Neural cell (in vitro differentiated cells): ENCODE data around the gene BZW1. TPM values are rescaled to one million over a fixed set of nuclear protein-coding genes. Genes with fewer than 3 reads are reported as not detected.

Experiments used
- H2AFZ ChIP-seq: fragments of 200-600, 300-800 bp; sonication (generic), shearing (Covaris generic); 2 replicates; pipeline ENCODE4 v1.6.0; 2014; ENCODE audit warnings: low read depth, mild to moderate bottlenecking, antibody characterized with exemption, low read length, moderate library complexity
- H3F3A ChIP-seq: fragments of 200-600 bp; shearing (Covaris generic); 2 replicates; pipeline ENCODE4 v1.6.1; 2016; ENCODE audit warnings: mild to moderate bottlenecking, moderate library complexity, mixed read lengths, antibody characterized with exemption, low read length; ENCODE audit not compliant: insufficient read depth, poor library complexity, severe bottlenecking
- H3K27ac ChIP-seq: fragments of 200-600, 300-800 bp; sonication (generic), shearing (Covaris generic); 2 replicates; pipeline ENCODE4 v1.5.1; 2014; ENCODE audit warnings: mild to moderate bottlenecking, low read length, moderate library complexity
- H3K27me3 ChIP-seq: fragments of 300-800, 200-600 bp; sonication (generic), shearing (Covaris generic); 2 replicates; pipeline ENCODE4 v1.6.0; 2014; ENCODE audit warnings: mild to moderate bottlenecking, low read depth, low read length, moderate library complexity; ENCODE audit not compliant: insufficient read depth
- H3K36me3 ChIP-seq: fragments of 300-800, 200-600 bp; sonication (generic), shearing (Covaris generic); 2 replicates; pipeline ENCODE4 v1.5.1; 2014; ENCODE audit warnings: mild to moderate bottlenecking, antibody characterized with exemption, low read length, moderate library complexity; ENCODE audit not compliant: insufficient read depth
- H3K4me2 ChIP-seq: fragments of 300-800, 200-600 bp; sonication (generic), shearing (Covaris generic); 2 replicates; pipeline ENCODE4 v1.6.0; 2014; ENCODE audit warnings: mild to moderate bottlenecking, low read length
- H3K4me3 ChIP-seq: fragments of 300-800, 200-600 bp; sonication (generic), shearing (Covaris generic); 2 replicates; pipeline ENCODE4 v1.5.1; 2014; ENCODE audit warnings: mild to moderate bottlenecking, low read length, moderate library complexity
- H3K79me2 ChIP-seq: fragments of 200-600 bp; shearing (Covaris generic); replicated peaks from 2 replicates; pipeline ENCODE4 v1.6.0; 2014; ENCODE audit warnings: mild to moderate bottlenecking, low read length, moderate library complexity; ENCODE audit not compliant: insufficient read depth
- H3K9ac ChIP-seq: fragments of 300-800, 200-600 bp; sonication (generic), shearing (Covaris generic); 2 replicates; pipeline ENCODE4 v1.6.1; 2016; ENCODE audit warnings: mild to moderate bottlenecking, low read length, mixed read lengths
- H3K9me2 ChIP-seq: fragments of 200-600 bp; shearing (Covaris generic); 2 replicates; pipeline ENCODE4 v1.6.1; 2016; ENCODE audit warnings: mild to moderate bottlenecking, low read length, mixed read lengths; ENCODE audit not compliant: insufficient read depth
- H3K9me3 ChIP-seq: fragments of 200-600, 300-800 bp; sonication (generic), shearing (Covaris generic); 2 replicates; pipeline ENCODE4 v1.6.1; 2016; ENCODE audit warnings: mild to moderate bottlenecking, mixed run types, low read length, moderate library complexity, mixed read lengths
- H4K20me1 ChIP-seq: fragments of 200-600 bp; shearing (Covaris generic); 2 replicates; pipeline ENCODE4 v1.6.1; 2016; ENCODE audit warnings: mild to moderate bottlenecking, mixed run types; ENCODE audit not compliant: insufficient read depth
- EP300 ChIP-seq: fragments of 450-650 bp; conservative IDR thresholded peaks from 2 replicates; pipeline ENCODE4 v1.6.1; 2014; ENCODE audit warnings: antibody characterized with exemption, mild to moderate bottlenecking, moderate library complexity; ENCODE audit not compliant: poor library complexity, severe bottlenecking
- EZH2 ChIP-seq: fragments of 200-600, 300-800 bp; shearing (Covaris generic), sonication (generic); IDR thresholded peaks from 2 replicates; pipeline ENCODE4 v1.6.1; 2014; ENCODE audit warnings: antibody characterized with exemption, low read length, borderline replicate concordance, mild to moderate bottlenecking; ENCODE audit not compliant: insufficient read depth, poor library complexity, severe bottlenecking
- MXI1 ChIP-seq: fragments of 450-650 bp; conservative IDR thresholded peaks from 2 replicates; pipeline ENCODE4 v1.6.1; 2014; ENCODE audit warnings: antibody characterized with exemption, mild to moderate bottlenecking; ENCODE audit not compliant: poor library complexity, severe bottlenecking
- POLR2AphosphoS5 ChIP-seq: IDR thresholded peaks from 2 replicates; pipeline ENCODE4 v1.6.1; 2012
- RAD21 ChIP-seq: fragments of 450-650 bp; conservative IDR thresholded peaks from 2 replicates; pipeline ENCODE4 v1.6.1; 2014; ENCODE audit warnings: antibody characterized with exemption, mild to moderate bottlenecking, moderate library complexity
- SMC3 ChIP-seq: fragments of 450-650 bp; conservative IDR thresholded peaks from 2 replicates; pipeline ENCODE4 v1.6.1; 2014; ENCODE audit warnings: antibody characterized with exemption, mild to moderate bottlenecking, moderate library complexity; ENCODE audit not compliant: poor library complexity
- TAF1 ChIP-seq: IDR thresholded peaks from 2 replicates; pipeline ENCODE4 v1.6.1; 2012; ENCODE audit warnings: low read depth
- polyA plus RNA-seq: library from polyadenylated mRNA; depleted of rRNA; stranded (reverse); fragments of >200 nt; gene quantifications from 2 replicates; pipeline ENCODE4 v1.2.3, GENCODE V29; 2014
- TF ChIP-seq, protein P1 (sequence below): fragments of 450-650 bp; IDR thresholded peaks from 2 replicates; pipeline ENCODE4 v1.5.1; 2014; ENCODE audit warnings: antibody characterized with exemption, mild to moderate bottlenecking, moderate library complexity; ENCODE audit not compliant: poor library complexity, severe bottlenecking
- TF ChIP-seq, protein P2 (sequence below): IDR thresholded peaks from 2 replicates; pipeline ENCODE4 v1.6.1; 2012; ENCODE audit warnings: borderline replicate concordance

The BZW1 gene
- polyA plus RNA-seq, 1 donor from 2014 or later = 291 TPM

DNA sequence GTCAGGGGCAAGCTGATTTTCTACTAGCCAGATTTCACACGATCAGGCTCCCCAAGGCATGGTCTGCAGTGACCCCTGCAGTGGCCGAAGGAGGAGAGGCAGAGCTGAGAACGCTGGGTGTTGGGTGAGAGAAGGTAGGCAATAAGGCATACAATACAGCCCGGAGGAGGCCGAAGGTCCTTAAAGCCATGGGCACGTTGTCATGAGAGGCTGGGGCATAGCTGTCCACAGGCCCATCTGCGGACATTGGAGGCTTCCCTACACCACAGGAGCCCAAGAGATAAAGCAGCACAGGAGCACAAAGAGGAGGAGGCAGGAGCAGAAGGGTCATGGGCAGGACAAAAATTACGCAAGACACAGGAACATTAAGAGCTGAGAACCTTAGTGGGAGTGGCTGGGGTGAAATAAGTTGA, 16.7 kb upstream of the BZW1 start:
- Histone ChIP-seq H3K36me3 (no peaks in the 10 kb centered on the region), H3K27ac (no peak overlapping the region), H3K9me2 (no peaks in the 10 kb centered on the region), H3K4me3 (no peak overlapping the region), H3K27me3 (no peaks in the 10 kb centered on the region), H3K9ac (no peak overlapping the region), H2AFZ (no peak overlapping the region), H4K20me1 (no peaks in the 10 kb centered on the region), H3K4me2 (no peak overlapping the region), H3F3A (no peaks in the 10 kb centered on the region), H3K79me2 (no peaks in the 10 kb centered on the region), H3K9me3 (no peaks in the 10 kb centered on the region)
- TF ChIP-seq TAF1 (no peak), RAD21 (no peak), MXI1 (no peak), EP300 (no peak), POLR2AphosphoS5 (no peak), SMC3 (no peak), EZH2 (no peak)
- TF ChIP-seq, protein P1, sequence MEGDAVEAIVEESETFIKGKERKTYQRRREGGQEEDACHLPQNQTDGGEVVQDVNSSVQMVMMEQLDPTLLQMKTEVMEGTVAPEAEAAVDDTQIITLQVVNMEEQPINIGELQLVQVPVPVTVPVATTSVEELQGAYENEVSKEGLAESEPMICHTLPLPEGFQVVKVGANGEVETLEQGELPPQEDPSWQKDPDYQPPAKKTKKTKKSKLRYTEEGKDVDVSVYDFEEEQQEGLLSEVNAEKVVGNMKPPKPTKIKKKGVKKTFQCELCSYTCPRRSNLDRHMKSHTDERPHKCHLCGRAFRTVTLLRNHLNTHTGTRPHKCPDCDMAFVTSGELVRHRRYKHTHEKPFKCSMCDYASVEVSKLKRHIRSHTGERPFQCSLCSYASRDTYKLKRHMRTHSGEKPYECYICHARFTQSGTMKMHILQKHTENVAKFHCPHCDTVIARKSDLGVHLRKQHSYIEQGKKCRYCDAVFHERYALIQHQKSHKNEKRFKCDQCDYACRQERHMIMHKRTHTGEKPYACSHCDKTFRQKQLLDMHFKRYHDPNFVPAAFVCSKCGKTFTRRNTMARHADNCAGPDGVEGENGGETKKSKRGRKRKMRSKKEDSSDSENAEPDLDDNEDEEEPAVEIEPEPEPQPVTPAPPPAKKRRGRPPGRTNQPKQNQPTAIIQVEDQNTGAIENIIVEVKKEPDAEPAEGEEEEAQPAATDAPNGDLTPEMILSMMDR = no peak
- TF ChIP-seq, protein P2, sequence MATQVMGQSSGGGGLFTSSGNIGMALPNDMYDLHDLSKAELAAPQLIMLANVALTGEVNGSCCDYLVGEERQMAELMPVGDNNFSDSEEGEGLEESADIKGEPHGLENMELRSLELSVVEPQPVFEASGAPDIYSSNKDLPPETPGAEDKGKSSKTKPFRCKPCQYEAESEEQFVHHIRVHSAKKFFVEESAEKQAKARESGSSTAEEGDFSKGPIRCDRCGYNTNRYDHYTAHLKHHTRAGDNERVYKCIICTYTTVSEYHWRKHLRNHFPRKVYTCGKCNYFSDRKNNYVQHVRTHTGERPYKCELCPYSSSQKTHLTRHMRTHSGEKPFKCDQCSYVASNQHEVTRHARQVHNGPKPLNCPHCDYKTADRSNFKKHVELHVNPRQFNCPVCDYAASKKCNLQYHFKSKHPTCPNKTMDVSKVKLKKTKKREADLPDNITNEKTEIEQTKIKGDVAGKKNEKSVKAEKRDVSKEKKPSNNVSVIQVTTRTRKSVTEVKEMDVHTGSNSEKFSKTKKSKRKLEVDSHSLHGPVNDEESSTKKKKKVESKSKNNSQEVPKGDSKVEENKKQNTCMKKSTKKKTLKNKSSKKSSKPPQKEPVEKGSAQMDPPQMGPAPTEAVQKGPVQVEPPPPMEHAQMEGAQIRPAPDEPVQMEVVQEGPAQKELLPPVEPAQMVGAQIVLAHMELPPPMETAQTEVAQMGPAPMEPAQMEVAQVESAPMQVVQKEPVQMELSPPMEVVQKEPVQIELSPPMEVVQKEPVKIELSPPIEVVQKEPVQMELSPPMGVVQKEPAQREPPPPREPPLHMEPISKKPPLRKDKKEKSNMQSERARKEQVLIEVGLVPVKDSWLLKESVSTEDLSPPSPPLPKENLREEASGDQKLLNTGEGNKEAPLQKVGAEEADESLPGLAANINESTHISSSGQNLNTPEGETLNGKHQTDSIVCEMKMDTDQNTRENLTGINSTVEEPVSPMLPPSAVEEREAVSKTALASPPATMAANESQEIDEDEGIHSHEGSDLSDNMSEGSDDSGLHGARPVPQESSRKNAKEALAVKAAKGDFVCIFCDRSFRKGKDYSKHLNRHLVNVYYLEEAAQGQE = no peak

DNA sequence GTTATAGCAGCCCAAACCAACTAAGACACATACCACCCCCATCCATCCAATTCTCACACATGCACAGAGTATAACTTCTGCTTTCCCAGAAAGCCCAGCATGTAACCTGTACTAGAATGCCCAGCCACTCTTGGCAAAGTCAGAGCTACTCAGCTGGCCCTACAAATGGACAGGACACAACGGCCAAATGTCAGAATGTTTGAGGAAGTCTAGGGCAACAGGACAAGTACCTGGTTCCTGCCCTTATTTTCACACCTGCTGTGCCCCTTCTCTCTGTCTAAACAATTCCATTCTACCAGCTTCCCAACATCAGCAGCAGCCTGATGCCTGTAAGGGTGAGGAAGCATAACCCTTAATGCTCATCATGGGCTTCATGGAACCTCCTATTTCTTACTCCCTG, 15.1 kb upstream of the BZW1 start:
- H3K9me3 ChIP-seq = no peaks in the 10 kb centered on the region

More for the DNA sequence above, 15.1 kb upstream of the BZW1 start:
- Histone ChIP-seq H3F3A (no peaks in the 10 kb centered on the region), H2AFZ (no peak overlapping the region), H3K9ac (no peak overlapping the region), H3K36me3 (no peaks in the 10 kb centered on the region), H3K9me2 (no peaks in the 10 kb centered on the region), H3K27ac (no peak overlapping the region), H4K20me1 (no peaks in the 10 kb centered on the region), H3K27me3 (no peaks in the 10 kb centered on the region), H3K4me3 (no peak overlapping the region), H3K4me2 (no peak overlapping the region), H3K79me2 (no peaks in the 10 kb centered on the region)
- TF ChIP-seq TAF1 (no peak), EZH2 (no peak)
- TF ChIP-seq, protein P2 = no peak
- TF ChIP-seq, protein P1 = no peak
